ENCODE results near the gene PRKAG2. TPM values are rescaled to one million over a fixed set of nuclear protein-coding genes. Genes with fewer than 3 reads are reported as not detected.

The PRKAG2 gene
- total RNA-seq, 1 donor from 2014 or later, result 13.5 TPM

DNA sequence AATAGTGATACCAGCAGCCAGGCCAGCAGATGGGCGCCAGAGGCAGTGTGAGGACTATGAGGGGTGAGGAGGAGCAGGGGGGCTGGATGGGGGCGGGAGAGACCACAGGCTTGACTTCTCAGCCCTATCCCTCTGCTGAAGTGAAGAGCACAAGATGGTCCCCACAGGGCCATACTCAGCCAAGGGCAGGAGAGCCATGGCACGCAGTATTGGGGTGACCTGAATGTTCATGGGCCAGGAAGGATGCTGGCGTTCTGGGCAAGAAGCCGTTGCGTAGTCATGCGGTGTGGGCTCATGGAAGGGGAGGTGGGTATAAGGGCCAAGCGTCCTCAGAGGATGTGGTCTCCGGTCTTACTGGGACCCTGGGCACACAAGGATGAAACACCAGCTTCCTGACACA lies 146.3 kb downstream of the PRKAG2 start:
- H3K4me1 Mint-ChIP-seq (ENCODE audit: unreplicated experiment), result peaks cover 28% of the 10 kb centered on the region
- H3K27me3 Mint-ChIP-seq (ENCODE audit: unreplicated experiment), result no peaks in the 10 kb centered on the region
- no peaks in the 10 kb centered on the region for H3K9me3 Mint-ChIP-seq (ENCODE audit: unreplicated experiment)
- H3K4me3 Mint-ChIP-seq (ENCODE audit: unreplicated experiment), result no peak overlapping the region
- no peaks in the 10 kb centered on the region for H3K36me3 Mint-ChIP-seq (ENCODE audit: unreplicated experiment)
- no peak for DNase-seq (ENCODE audit: extremely low spot score, unreplicated experiment)
- no peak overlapping the region for H3K27ac Mint-ChIP-seq (ENCODE audit: unreplicated experiment)
- no peak for TF ChIP-seq CTCF (IDR thresholded peaks at IDR 0.05)

DNA sequence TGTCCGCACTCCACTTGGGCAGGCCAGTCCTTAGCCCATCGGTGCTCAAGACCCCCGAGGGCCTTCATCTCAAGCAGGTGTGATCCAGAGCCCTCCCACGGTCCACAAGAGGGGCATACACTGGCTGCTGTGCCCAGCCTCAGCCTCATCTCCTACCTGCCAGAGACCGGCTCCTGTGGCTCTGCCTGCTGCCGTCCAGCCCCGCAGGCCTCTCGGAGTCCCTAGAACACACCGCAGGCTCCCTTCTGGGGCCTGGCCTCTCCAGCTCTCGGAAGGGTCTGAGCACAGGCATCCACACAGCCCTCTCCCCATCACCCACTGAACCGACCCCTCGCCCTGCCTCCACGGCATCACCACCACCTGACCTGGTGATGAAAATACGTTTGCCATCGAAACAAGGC lies 147.4 kb downstream of the PRKAG2 start:
- DNase-seq (ENCODE audit: extremely low spot score, unreplicated experiment), result no peak
- Mint-ChIP-seq H3K4me1 (ENCODE audit: unreplicated experiment) (peaks cover 26% of the 10 kb centered on the region), H3K27me3 (ENCODE audit: unreplicated experiment) (no peaks in the 10 kb centered on the region), H3K36me3 (ENCODE audit: unreplicated experiment) (no peaks in the 10 kb centered on the region), H3K4me3 (ENCODE audit: unreplicated experiment) (no peak overlapping the region), H3K27ac (ENCODE audit: unreplicated experiment) (no peak overlapping the region), H3K9me3 (ENCODE audit: unreplicated experiment) (no peaks in the 10 kb centered on the region)
- no peak for TF ChIP-seq CTCF (IDR thresholded peaks at IDR 0.05)

- Mint-ChIP-seq H3K4me1 (ENCODE audit: unreplicated experiment) (peaks cover 25% of the 10 kb centered on the region), H3K36me3 (ENCODE audit: unreplicated experiment) (no peaks in the 10 kb centered on the region), H3K9me3 (ENCODE audit: unreplicated experiment) (no peaks in the 10 kb centered on the region), H3K27ac (ENCODE audit: unreplicated experiment) (peak overlapping the region; percentile 54), H3K27me3 (ENCODE audit: unreplicated experiment) (no peaks in the 10 kb centered on the region), H3K4me3 (ENCODE audit: unreplicated experiment) (no peak overlapping the region)
- no peak for TF ChIP-seq CTCF (IDR thresholded peaks at IDR 0.05)
- DNase-seq (ENCODE audit: extremely low spot score, unreplicated experiment), result no peak
Observed at GRCh38 chr7:151728746-151729145, 148.2 kb downstream of the PRKAG2 start.

DNA sequence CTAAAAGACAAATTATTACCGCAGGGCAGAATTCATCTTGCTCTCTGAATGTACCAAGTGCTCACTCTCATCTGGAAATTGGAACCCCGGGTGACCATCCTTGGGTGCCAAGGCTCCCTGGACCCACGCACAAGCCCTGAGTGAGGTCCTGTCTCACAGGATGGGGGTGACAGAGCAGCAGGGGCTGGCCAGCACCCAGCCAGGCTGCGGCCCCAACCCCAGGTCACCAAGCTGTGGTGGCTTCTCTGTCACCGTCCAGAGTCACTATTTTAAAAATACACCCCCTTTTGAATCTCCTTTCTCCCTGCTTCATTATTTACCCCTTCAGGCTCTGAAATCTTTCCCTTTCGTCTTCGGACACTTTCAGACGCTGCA lies 148.6 kb downstream of the PRKAG2 start:
- Mint-ChIP-seq H3K27ac (ENCODE audit: unreplicated experiment) (peak overlapping the region; percentile 54), H3K27me3 (ENCODE audit: unreplicated experiment) (no peaks in the 10 kb centered on the region), H3K4me3 (ENCODE audit: unreplicated experiment) (no peak overlapping the region), H3K36me3 (ENCODE audit: unreplicated experiment) (no peaks in the 10 kb centered on the region), H3K9me3 (ENCODE audit: unreplicated experiment) (no peaks in the 10 kb centered on the region), H3K4me1 (ENCODE audit: unreplicated experiment) (peaks cover 25% of the 10 kb centered on the region)
- DNase-seq (ENCODE audit: extremely low spot score, unreplicated experiment), result no peak
- no peak for TF ChIP-seq CTCF (IDR thresholded peaks at IDR 0.05)

GRCh38 chr7:151727579-151728285 lies 149.2 kb downstream of the PRKAG2 start:
- H3K27me3 Mint-ChIP-seq (ENCODE audit: unreplicated experiment), result no peaks in the 10 kb centered on the region
- peak; percentile 91 for DNase-seq (ENCODE audit: extremely low spot score, unreplicated experiment)
- no peaks in the 10 kb centered on the region for H3K36me3 Mint-ChIP-seq (ENCODE audit: unreplicated experiment)
- TF ChIP-seq CTCF (IDR thresholded peaks at IDR 0.05), result no peak
- no peak overlapping the region for H3K4me3 Mint-ChIP-seq (ENCODE audit: unreplicated experiment)
- no peaks in the 10 kb centered on the region for H3K9me3 Mint-ChIP-seq (ENCODE audit: unreplicated experiment)
- H3K27ac Mint-ChIP-seq (ENCODE audit: unreplicated experiment), result peak overlapping the region; percentile 54
- peaks cover 25% of the 10 kb centered on the region for H3K4me1 Mint-ChIP-seq (ENCODE audit: unreplicated experiment)
